Left cardiac atrium (tissue), 4 donors: Measurements from ENCODE around the gene SERPINA10. TPM values are rescaled to one million over a fixed set of nuclear protein-coding genes. Genes with fewer than 3 reads are reported as not detected.
"Not testable (repeated sequence)": the region's sequence is repeated elsewhere in the genome, so short reads cannot be mapped to it uniquely, and the experiment has no call there.

ENCODE experiments used
- ATAC-seq, 2 donors: fragments of 200-7000 bp; cut with Tn5 transposase; one replicate each; pipeline ENCODE4 v1.9.1; 2020; ENCODE audit warnings: mild to moderate bottlenecking in 2 of 2, moderate library complexity in 2 of 2
- DNase-seq: peaks from one replicate; pipeline ENCODE4 v3.0.0-alpha.2; 2020
- intact Hi-C, 2 donors: fragments of 100-400 bp; cut with DNase I; formaldehyde crosslinking; loops; one replicate each; pipeline versions ENCODE4 v1.14.1 to v1.15.1; 2022 to 2023
- total RNA-seq, 2 donors: library from RNA; stranded (reverse); fragmentation: NEBNext Ultra II Directional; extraction: Animal tissue kit (Norgen Biotek cat#: 25700); gene quantifications; one replicate each; pipeline ENCODE4 v1.2.1, GENCODE V29; 2021
- donor health status: DM: no; HTN: yes; CAD: no.
- donor health status: DM: no; HTN: yes; CAD: no; lungs with severe emphysema.
- donor health status: DM: yes; HTN: yes; CAD: no.
- donor health status: Dilated cardiomyopathy.

The SERPINA10 gene
- total RNA-seq, 2 donors from 2014 or later = not detected

DNA sequence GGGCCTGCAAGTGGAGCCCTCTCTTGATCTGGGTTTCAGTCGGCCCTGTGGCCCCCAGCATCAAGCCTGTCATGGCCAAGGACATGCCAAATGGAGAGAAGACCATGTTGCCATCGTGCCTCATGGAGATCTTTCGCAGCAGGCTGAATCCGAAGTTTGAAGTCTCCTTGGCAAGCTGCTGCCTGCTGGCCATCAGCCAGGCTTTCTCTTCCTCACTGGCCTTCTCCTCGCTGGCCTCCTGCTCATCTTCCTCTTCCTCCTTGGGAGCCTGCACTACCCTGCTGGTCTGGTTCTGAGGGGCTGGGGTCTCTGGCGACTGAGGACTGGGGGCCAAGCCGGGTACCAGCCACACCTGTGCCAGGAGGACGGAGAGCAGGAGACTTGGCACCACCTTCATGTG lies 2.9 kb downstream of the SERPINA10 start:
- DNase-seq = no peak
- intact Hi-C loops = no loop called here
- no peak for ATAC-seq

DNA sequence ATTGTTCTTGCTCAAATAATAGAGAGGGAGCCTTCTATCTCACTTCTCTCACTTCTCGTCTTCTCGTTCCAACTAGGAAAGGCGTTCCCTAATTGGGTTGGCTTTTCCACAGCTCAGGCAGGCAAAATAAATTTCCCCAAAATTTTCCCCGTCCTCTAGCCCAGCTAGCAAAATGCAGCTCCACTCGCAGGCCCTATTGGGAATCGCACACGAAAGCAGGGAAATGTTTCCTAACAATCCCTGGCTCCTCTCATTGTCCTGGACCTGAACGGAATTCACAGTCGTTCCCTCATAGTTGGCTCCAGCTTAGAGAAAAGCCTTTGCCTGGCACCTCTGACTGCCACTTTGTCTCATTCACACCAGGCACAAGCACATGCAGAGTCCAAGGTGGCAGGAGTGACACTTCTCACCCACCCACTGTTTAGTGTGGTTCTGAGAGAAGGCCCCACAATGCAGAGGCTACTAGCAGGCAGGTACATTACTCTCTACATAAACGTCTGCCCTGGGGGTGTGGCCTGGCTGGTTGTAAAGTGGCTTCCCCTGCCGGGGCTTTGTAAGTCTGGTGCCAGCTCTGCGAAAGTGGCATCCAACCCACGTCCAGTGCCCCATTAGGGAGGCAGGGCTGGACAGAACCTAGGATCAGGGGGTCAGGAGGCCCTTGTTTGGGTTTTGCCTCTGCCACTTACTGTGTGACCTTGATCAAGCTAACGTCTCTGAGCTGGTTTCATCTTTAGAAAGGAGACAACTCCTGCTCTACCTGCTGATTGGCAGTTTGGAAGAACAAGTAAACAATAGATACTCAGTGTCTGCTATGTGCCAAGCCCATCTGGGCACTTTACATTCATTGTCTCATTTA lies 4.2 kb downstream of the SERPINA10 start:
- DNase-seq (no peak), ATAC-seq (peak in 1 of 2 donors; percentile 52)
- intact Hi-C loops = no loop called here

DNA sequence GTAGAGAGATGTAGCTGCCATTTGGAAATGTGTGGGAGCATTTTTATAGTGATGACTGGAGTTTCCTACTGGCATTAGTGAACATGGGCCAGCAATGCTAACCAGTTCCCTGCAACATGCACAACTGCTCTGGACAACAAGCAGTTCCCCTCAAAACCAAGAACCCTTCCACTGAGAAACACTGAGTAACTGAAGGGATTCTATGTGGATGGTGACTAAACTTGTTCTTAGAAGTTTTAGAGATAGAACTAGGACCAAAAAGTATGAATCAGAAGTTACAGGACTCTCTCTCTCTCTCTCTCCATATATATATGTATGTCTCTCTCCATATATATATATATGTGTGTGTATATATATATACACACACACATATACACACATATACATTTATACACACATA lies 7.9 kb downstream of the SERPINA10 start:
- ATAC-seq (no peak), DNase-seq (no peak)
- intact Hi-C loops = no loop called here

DNA sequence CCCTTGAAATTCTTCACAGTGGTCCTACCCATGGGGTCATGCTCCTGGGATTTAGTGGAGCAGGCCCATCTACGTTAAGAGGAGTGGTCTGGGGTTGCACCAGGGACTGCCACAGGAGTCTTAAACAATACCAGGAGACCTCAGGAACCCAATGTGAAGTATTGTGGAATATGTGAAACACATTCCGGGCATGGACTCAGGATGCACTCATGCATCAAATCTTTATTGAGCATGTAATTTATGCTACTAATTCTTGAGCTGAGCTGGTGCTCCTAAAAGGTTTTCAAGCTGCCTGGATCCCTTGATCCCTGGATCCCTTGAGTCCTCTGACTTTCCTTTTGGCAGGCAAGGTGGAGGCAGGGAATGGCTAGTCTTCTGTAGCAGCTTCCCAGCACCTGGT lies 8.8 kb downstream of the SERPINA10 start:
- ATAC-seq (no peak), DNase-seq (no peak)
- intact Hi-C loops = no loop called here

DNA sequence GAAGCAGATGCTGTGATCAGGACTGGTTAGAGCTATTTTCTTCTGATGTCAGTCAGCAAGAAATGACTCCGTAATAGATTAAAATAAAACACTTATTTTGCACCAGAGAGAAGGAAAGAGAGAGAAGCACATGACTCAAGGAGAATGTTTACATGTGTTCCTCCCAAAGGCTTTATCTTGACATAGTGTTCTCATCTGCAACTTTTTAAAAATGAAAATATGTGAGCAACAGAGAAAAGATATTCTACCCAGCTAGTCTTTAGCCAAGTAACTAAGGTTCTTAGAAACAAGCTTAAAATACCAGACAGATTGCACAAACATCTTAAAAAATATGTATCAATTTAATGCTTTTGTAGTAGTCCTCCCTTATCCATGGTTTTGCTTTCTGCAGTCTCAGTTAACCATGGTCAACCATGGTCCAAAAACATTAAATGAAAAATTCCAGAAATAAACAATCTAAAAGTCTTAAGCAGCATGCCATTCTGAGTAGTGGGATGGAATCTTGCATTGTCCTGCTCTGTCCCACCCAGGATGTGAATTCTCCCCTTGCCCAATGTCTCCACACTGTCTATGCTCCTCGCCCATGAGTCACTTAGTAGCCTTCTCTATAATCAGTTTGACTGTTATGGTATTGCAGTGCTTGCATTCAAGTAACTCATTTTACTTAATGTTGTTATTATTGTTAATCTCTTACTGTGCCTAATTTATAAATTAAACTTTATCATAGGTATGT lies 9.9 kb downstream of the SERPINA10 start:
- DNase-seq (no peak), ATAC-seq (peak in 1 of 2 donors; percentile 72)
- intact Hi-C loops = no loop called here

DNA sequence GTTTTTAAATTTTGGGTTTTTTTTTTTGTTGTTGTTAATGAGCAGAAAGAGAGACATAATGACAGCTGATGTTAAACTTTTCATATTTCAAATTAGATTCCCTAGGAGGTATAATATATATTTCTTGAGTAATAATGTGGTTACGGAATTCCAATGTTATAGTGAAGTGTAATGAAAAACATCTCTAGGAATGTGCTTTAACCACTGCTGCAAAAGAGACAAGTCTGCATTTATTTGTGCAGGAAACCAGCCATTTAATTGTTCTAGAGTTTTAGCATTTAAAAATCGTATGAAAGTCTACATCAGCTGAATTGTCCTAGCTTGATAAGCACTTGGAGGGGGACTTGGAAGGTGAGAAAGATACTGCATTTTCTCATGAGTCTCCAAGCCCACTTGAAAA lies 14.3 kb downstream of the SERPINA10 start:
- intact Hi-C loops = no loop called here
- DNase-seq = no peak
- ATAC-seq = no peak

DNA sequence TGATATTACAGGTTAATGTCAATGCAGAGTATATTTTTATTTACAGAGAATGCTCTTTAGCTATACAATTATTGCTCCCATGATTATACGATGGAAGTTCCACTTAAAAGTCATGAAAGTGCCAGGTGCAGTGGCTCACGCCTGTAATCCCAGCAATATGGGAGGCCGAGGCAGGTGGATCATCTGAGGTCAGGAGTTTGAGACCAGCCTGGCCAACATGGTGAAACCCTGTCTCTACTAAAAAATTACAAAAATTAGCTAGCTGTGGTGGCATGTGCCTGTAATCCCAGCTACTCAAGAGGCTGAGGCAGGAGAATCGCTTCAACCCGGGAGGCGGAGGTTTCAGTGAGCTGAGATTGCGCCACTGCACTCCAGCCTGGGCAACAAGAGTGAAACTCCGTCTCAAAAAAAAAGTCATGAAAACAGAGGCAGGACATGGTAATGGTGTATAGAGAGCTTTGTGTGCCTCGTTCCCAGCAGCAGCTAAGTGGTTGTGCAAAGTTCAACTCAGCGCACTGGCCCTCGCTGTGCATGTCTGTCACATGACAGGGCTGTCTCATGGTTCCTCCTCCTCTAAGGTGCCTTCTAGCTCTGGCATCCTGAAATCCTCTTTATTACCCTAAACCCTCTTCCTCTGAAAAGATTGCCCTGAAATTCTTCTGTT lies 16.0 kb downstream of the SERPINA10 start:
- DNase-seq, intact Hi-C loops, ATAC-seq: not testable (repeated sequence)

DNA sequence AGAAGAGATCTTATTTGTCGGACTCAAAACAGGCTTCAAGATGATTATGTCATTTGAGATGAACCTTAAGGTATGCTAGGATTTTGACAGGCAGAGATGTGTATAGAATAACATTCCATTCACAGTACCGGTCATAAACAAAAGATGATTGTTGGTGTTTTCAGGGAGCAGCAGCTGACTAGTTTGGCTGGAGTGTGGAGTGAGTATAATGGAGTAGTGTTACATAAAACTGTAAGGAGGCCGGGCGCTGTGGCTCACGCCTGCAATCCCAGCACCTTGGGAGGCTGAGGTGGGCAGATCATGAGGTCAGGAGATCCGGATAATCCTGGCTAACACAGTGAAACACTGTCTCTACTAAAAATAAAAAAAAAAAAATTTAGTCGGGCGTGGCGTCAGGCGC lies 23.9 kb downstream of the SERPINA10 start:
- intact Hi-C loops = no loop called here
- DNase-seq (no peak), ATAC-seq (no peak)

DNA sequence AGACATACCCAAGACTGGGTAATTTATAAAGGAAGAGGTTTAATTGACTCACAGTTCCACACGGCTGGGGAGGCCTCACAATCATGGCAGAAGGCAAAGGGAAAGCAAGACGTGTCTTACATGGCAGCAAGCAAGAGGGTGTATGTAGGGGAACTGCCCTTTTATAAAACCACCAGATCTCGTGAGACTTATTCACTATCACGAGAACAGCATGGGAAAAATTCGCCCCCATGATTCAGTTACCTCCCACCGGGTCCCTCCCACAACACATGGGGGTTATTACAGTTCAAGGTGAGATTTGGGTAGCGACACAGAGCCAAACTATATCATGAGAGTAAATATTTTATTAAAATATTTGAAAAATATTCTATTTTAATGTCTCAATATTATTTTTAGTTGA lies 24.5 kb downstream of the SERPINA10 start:
- ATAC-seq, intact Hi-C loops: not testable (repeated sequence)

DNA sequence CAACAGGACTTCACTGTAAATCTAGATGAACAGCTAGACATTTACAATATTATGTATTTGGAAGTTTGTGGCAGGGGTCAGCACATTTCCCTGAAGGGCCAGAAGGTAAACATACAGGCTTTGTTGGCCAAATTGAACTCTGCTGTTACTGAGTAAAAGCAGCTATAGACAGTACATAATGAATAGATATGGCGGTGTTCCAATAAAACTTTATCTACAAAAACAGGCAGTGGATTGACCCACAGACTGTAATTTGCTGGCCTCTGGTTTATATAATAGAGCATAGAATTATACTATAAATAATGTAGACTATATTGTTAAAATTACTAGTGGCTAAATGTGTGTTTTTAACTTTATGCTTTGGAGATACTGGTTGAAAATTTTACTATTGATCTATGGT lies 25.7 kb downstream of the SERPINA10 start:
- DNase-seq = no peak
- no peak for ATAC-seq
- intact Hi-C loops = no loop called here

More for the DNA sequence above, 24.5 kb downstream of the SERPINA10 start:
- not testable (repeated sequence) for DNase-seq

DNA sequence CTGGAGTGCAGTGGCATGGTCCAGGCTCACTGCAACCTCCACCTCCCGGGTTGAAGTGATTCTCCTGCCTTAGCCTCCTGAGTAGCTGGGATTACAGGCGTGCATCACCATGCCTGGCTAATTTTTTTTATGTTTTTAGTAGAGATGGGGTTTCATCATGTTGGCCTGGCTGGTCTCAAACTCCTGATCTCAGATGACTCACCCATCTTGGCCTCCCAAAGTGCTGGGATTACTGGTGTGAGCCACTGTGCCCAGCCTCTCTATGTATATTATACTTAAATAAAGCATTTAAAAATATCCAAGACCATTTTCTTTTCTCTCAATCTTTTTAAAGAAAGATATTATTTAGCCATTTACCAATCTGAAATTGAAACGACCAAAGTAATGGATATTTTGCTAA lies 28.9 kb downstream of the SERPINA10 start:
- DNase-seq, ATAC-seq, intact Hi-C loops: not testable (repeated sequence)

DNA sequence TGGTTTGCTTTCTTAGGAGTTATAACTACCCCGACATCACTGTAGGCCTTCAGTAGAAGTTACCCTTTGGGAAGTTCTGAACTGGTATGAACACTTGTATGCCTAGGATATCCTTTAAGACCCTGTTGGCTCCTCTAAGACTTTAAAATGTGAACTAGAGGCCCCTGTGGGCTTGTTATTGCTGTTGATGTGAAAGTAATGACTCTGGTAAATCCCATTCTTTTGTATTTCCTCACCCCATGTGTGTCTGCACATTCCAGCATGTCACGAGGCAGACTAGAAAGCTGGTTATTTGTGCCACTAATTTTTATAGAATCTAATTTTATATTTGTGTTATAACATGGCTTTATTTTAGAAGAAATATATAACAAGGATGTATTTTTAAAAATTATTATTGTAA lies 48.9 kb downstream of the SERPINA10 start:
- ATAC-seq (no peak), DNase-seq (no peak)
- intact Hi-C loops = no loop called here

DNA sequence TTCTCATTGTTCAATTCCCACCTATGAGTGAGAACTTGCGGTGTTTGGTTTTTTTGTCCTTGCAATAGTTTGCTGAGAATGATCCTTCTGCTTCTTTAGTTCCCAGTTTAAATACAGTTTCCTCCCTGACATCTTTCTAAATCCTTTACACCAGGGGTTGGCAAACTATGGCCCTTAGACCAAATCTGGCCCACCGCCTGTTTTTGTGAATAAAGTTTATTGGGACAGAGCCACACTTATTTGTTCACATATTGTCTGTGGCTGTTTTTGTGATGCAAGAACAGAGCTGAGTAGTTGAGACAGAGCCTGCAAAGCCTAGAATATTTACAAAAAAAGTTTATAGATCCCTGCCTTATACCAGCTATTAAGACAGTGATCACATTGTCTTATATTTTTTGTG lies 53.7 kb downstream of the SERPINA10 start:
- ATAC-seq = no peak
- intact Hi-C loops = no loop called here
- no peak for DNase-seq

DNA sequence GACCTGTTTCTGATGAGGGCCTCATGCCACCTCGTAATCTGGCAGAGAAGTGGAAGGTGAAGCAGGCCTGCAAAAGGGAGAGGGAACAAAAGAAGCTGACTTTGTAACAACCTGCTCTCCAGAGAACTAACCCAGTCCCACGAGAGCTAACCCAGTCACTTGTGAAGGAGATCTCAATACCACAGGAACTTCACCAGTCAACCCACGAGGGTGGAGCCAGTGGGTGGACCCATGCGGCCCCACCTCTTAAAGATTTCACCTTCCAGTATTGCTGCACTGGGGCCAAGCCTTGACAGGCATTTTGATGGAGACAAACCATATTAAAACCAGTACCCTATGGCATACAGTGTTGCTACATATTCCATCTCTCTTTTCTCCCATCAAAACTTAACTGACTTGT lies 55.1 kb downstream of the SERPINA10 start:
- intact Hi-C loops = no loop called here
- DNase-seq = no peak
- ATAC-seq = no peak

DNA sequence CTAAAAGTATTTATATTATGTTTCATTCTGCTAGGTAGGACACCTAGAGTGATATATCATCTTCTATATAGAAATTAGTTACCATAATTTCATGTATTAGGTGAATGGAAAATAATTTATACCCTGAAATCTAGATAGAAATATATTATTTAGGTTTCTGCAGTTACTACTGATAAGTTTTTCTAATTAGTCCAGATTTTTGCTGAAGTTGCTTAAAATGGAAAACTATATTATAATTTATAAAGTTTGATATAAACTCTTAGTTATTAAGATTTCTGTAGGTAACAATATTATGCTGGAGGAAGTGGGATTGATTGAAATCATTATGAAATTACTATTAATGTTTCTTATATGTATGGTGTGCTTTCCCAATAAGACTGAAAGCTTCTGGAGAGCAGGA lies 56.0 kb downstream of the SERPINA10 start:
- ATAC-seq (no peak), DNase-seq (no peak)
- intact Hi-C loops = no loop called here

Other genes with a start within 250 kb of the SERPINA10 start
- 100 to 1,000 TPM; 166 to 253 TPM for gene DDX24, start 212.1 kb downstream of the SERPINA10 start, total RNA-seq
- 10 to 100 TPM; 10.5 to 13.8 TPM for gene IFI27L1, start 212.0 kb downstream of the SERPINA10 start, total RNA-seq
- 100 to 1,000 TPM; 138 to 441 TPM for gene IFI27, start 182.5 kb downstream of the SERPINA10 start, total RNA-seq
- 10 to 100 TPM; 58.7 to 63.3 TPM for gene IFI27L2, start 163.7 kb downstream of the SERPINA10 start, total RNA-seq
- under 1 TPM; 0.18 to 0.29 TPM for gene PPP4R4, start 118.9 kb downstream of the SERPINA10 start, total RNA-seq
- gene SERPINA6, start 30.1 kb upstream of the SERPINA10 start, total RNA-seq = not detected
- gene SERPINA2, start 73.4 kb upstream of the SERPINA10 start, total RNA-seq = not detected
- gene SERPINA1, start 95.3 kb upstream of the SERPINA10 start, total RNA-seq = 10 to 100 TPM in 1 of 2 donors, 1 to 10 TPM in 1; 7.1 to 18.2 TPM
- not detected for gene SERPINA11, start 159.5 kb upstream of the SERPINA10 start, total RNA-seq
- not detected for gene SERPINA9, start 182.9 kb upstream of the SERPINA10 start, total RNA-seq
- not detected for gene SERPINA12, start 216.2 kb upstream of the SERPINA10 start, total RNA-seq